Neural progenitor cell (in vitro differentiated cells): ENCODE results near the gene GOT1. TPM values are rescaled to one million over a fixed set of nuclear protein-coding genes. Genes with fewer than 3 reads are reported as not detected.
A peak's percentile ranks its signal among the peaks of the same experiment; 100 is the strongest.

ENCODE experiments used
- DNase-seq: peaks from one replicate; pipeline ENCODE4 v3.0.0-alpha.2; 2016; ENCODE audit warnings: low spot score
- H2AFZ ChIP-seq: fragments of 200-600 bp; sonication (generic); replicated peaks from 2 replicates; pipeline ENCODE4 v1.6.1; 2016; ENCODE audit warnings: antibody characterized with exemption
- H3F3A ChIP-seq: fragments of 200-600 bp; sonication (generic); 2 replicates; pipeline ENCODE4 v1.6.1; 2016; ENCODE audit warnings: antibody characterized with exemption, low read depth
- H3K27ac ChIP-seq: fragments of 200-600 bp; sonication (generic); 2 replicates; pipeline ENCODE4 v1.5.1; 2016; ENCODE audit warnings: mild to moderate bottlenecking
- H3K27me3 ChIP-seq: fragments of 200-600 bp; sonication (generic); 2 replicates; pipeline ENCODE4 v1.6.1; 2016; ENCODE audit warnings: mild to moderate bottlenecking, moderate library complexity
- H3K36me3 ChIP-seq: fragments of 200-600 bp; sonication (generic); 2 replicates; pipeline ENCODE4 v1.5.1; 2016
- H3K4me1 ChIP-seq: fragments of 200-600 bp; sonication (generic); 2 replicates; pipeline ENCODE4 v1.6.1; 2016; ENCODE audit warnings: mixed run types
- H3K4me2 ChIP-seq: fragments of 200-600 bp; sonication (generic); 2 replicates; pipeline ENCODE4 v1.6.1; 2016
- H3K4me3 ChIP-seq: fragments of 200-600 bp; sonication (generic); 2 replicates; pipeline ENCODE4 v1.5.1; 2016
- H3K79me2 ChIP-seq: fragments of 200-600 bp; sonication (generic); 2 replicates; pipeline ENCODE4 v1.6.1; 2016; ENCODE audit warnings: low read depth
- H3K9ac ChIP-seq: fragments of 200-600 bp; sonication (generic); 2 replicates; pipeline ENCODE4 v1.6.1; 2016
- H3K9me3 ChIP-seq: fragments of 200-600 bp; sonication (generic); 2 replicates; pipeline ENCODE4 v1.5.1; 2016; ENCODE audit warnings: low read depth
- H4K20me1 ChIP-seq: fragments of 200-600 bp; sonication (generic); 2 replicates; pipeline ENCODE4 v1.6.1; 2016; ENCODE audit warnings: low read depth
- H3K27ac Mint-ChIP-seq: 3 replicates; pipeline ENCODE4 v1.8.0; 2021; ENCODE audit warnings: mixed read lengths
- H3K27me3 Mint-ChIP-seq: 2 replicates; pipeline ENCODE4 v1.8.0; 2022; ENCODE audit warnings: low read depth, mild to moderate bottlenecking, inconsistent platforms, moderate library complexity, mixed read lengths; ENCODE audit not compliant: insufficient read depth
- H3K36me3 Mint-ChIP-seq: 3 replicates; pipeline ENCODE4 v1.8.0; 2021; ENCODE audit warnings: mixed read lengths
- H3K4me1 Mint-ChIP-seq: 3 replicates; pipeline ENCODE4 v1.8.0; 2021; ENCODE audit warnings: mixed read lengths
- H3K4me3 Mint-ChIP-seq: 3 replicates; pipeline ENCODE4 v1.8.0; 2021; ENCODE audit warnings: mild to moderate bottlenecking, moderate library complexity, mixed read lengths
- H3K9me3 Mint-ChIP-seq: 3 replicates; pipeline ENCODE4 v1.8.0; 2020; ENCODE audit warnings: mixed read lengths
- CTCF ChIP-seq: fragments of 200-600 bp; sonication (generic); IDR thresholded peaks from 2 replicates; pipeline ENCODE4 v1.5.1; 2017; ENCODE audit warnings: antibody characterized with exemption, mild to moderate bottlenecking
- EZH2 ChIP-seq: fragments of 200-600 bp; sonication (generic); IDR thresholded peaks from 2 replicates; pipeline ENCODE4 v1.6.1; 2017; ENCODE audit warnings: antibody characterized with exemption, mild to moderate bottlenecking, moderate library complexity
- EZH2phosphoT487 ChIP-seq: fragments of 200-600 bp; sonication (generic); IDR thresholded peaks from 2 replicates; pipeline ENCODE4 v1.6.1; 2017; ENCODE audit warnings: antibody characterized with exemption
- total RNA-seq: library from RNA; depleted of rRNA; stranded (reverse); fragments of >200 nt; gene quantifications from 2 replicates; pipeline ENCODE4 v1.2.3, GENCODE V29; 2015; ENCODE audit warnings: low replicate concordance

Gene GOT1
- total RNA-seq, 1 donor from 2014 or later, result 36.1 TPM

- Histone ChIP-seq H3K9ac (no peak overlapping the region), H3K9me3 (no peaks in the 10 kb centered on the region), H3K36me3 (no peaks in the 10 kb centered on the region), H3K27me3 (peaks cover 4% of the 10 kb centered on the region), H4K20me1 (no peaks in the 10 kb centered on the region), H3K4me3 (no peak overlapping the region), H3K27ac (no peak overlapping the region), H3K4me2 (no peak overlapping the region), H3F3A (no peaks in the 10 kb centered on the region), H3K79me2 (no peaks in the 10 kb centered on the region), H2AFZ (no peak overlapping the region), H3K4me1 (no peaks in the 10 kb centered on the region)
- peaks cover 2% of the 10 kb centered on the region for H3K4me1 Mint-ChIP-seq
- H3K4me3 Mint-ChIP-seq, result no peak overlapping the region
- H3K27ac Mint-ChIP-seq, result no peak overlapping the region
- DNase-seq, result peak; percentile 55
- H3K9me3 Mint-ChIP-seq, result no peaks in the 10 kb centered on the region
- peaks cover 6% of the 10 kb centered on the region for H3K27me3 Mint-ChIP-seq
- TF ChIP-seq CTCF (peak; percentile 57), EZH2phosphoT487 (no peak)
- H3K36me3 Mint-ChIP-seq, result no peaks in the 10 kb centered on the region
These were observed 59.4 kb downstream of the GOT1 start for GRCh38 chr10:99370993-99371392.

- Histone ChIP-seq H4K20me1 (no peaks in the 10 kb centered on the region), H3K9ac (no peak overlapping the region), H3K36me3 (no peaks in the 10 kb centered on the region), H3F3A (no peaks in the 10 kb centered on the region), H2AFZ (no peak overlapping the region), H3K4me3 (no peak overlapping the region), H3K9me3 (no peaks in the 10 kb centered on the region), H3K79me2 (no peaks in the 10 kb centered on the region), H3K27me3 (peaks cover 4% of the 10 kb centered on the region), H3K4me1 (no peaks in the 10 kb centered on the region), H3K4me2 (no peak overlapping the region), H3K27ac (no peak overlapping the region)
- Mint-ChIP-seq H3K4me3 (no peak overlapping the region), H3K4me1 (peaks cover 2% of the 10 kb centered on the region), H3K27ac (no peak overlapping the region), H3K9me3 (no peaks in the 10 kb centered on the region), H3K27me3 (peaks cover 5% of the 10 kb centered on the region), H3K36me3 (no peaks in the 10 kb centered on the region)
- TF ChIP-seq CTCF, result no peak
- no peak for TF ChIP-seq EZH2phosphoT487
- TF ChIP-seq EZH2, result no peak
- DNase-seq, result no peak
These were observed 60.9 kb downstream of the GOT1 start for GRCh38 chr10:99369551-99369950.

GRCh38 chr10:99369126-99369525, 61.3 kb downstream of the GOT1 start:
- H3K9me3 ChIP-seq, result no peaks in the 10 kb centered on the region
- no peaks in the 10 kb centered on the region for H3K79me2 ChIP-seq
- DNase-seq, result no peak
- H3K4me3 Mint-ChIP-seq, result no peak overlapping the region
- no peaks in the 10 kb centered on the region for H3K36me3 Mint-ChIP-seq
- no peak overlapping the region for H3K4me2 ChIP-seq
- H3K9ac ChIP-seq, result no peak overlapping the region
- H3K4me3 ChIP-seq, result no peak overlapping the region
- H3K27me3 Mint-ChIP-seq, result peaks cover 5% of the 10 kb centered on the region
- H3K9me3 Mint-ChIP-seq, result no peaks in the 10 kb centered on the region
- TF ChIP-seq EZH2, result no peak
- TF ChIP-seq EZH2phosphoT487, result no peak
- no peak for TF ChIP-seq CTCF
- H2AFZ ChIP-seq, result no peak overlapping the region
- peaks cover 4% of the 10 kb centered on the region for H3K27me3 ChIP-seq
- peaks cover 2% of the 10 kb centered on the region for H3K4me1 Mint-ChIP-seq
- H4K20me1 ChIP-seq, result no peaks in the 10 kb centered on the region
- no peaks in the 10 kb centered on the region for H3K36me3 ChIP-seq
- no peak overlapping the region for H3K27ac Mint-ChIP-seq
- no peaks in the 10 kb centered on the region for H3K4me1 ChIP-seq
- no peaks in the 10 kb centered on the region for H3F3A ChIP-seq
- no peak overlapping the region for H3K27ac ChIP-seq

- Histone ChIP-seq H3K36me3 (no peaks in the 10 kb centered on the region), H3K79me2 (no peaks in the 10 kb centered on the region), H3K4me1 (no peaks in the 10 kb centered on the region), H2AFZ (no peak overlapping the region), H3K27me3 (peaks cover 4% of the 10 kb centered on the region), H3K9ac (no peak overlapping the region), H3K9me3 (no peaks in the 10 kb centered on the region), H3K27ac (no peak overlapping the region), H4K20me1 (no peaks in the 10 kb centered on the region), H3K4me2 (no peak overlapping the region), H3F3A (no peaks in the 10 kb centered on the region), H3K4me3 (no peak overlapping the region)
- Mint-ChIP-seq H3K4me1 (peaks cover 2% of the 10 kb centered on the region), H3K27ac (no peak overlapping the region), H3K36me3 (no peaks in the 10 kb centered on the region), H3K4me3 (no peak overlapping the region), H3K27me3 (peaks cover 5% of the 10 kb centered on the region), H3K9me3 (no peaks in the 10 kb centered on the region)
- TF ChIP-seq EZH2phosphoT487 (no peak), CTCF (no peak), EZH2 (no peak)
- no peak for DNase-seq
These were observed 61.8 kb downstream of the GOT1 start for GRCh38 chr10:99368646-99369045.
